ENCODE results near the gene EFTUD2.

Gene EFTUD2

GRCh38 chr17:44904001-44904984 is 5.0 kb upstream of the EFTUD2 start:
- TF ChIP-seq TSHZ2 (CRISPR knock-in tag; IDR thresholded peaks at IDR 0.05) = no peak
- no peak for TF ChIP-seq ZNF8 (CRISPR knock-in tag; IDR thresholded peaks at IDR 0.05)
- no peak for TF ChIP-seq CSDC2 (CRISPR knock-in tag; IDR thresholded peaks at IDR 0.05)
- no peak for TF ChIP-seq ZNF70 (CRISPR knock-in tag; IDR thresholded peaks at IDR 0.05)
- no peak for TF ChIP-seq POU6F1 (CRISPR knock-in tag; IDR thresholded peaks at IDR 0.05; ENCODE audit: borderline replicate concordance, low read depth)
- no peak for TF ChIP-seq PPARA (CRISPR knock-in tag; IDR thresholded peaks at IDR 0.05; ENCODE audit: borderline replicate concordance)
- no peak for TF ChIP-seq ARNTL (CRISPR knock-in tag; IDR thresholded peaks at IDR 0.05; ENCODE audit: borderline replicate concordance, low read depth)
- no peak for TF ChIP-seq ZFP30 (CRISPR knock-in tag; IDR thresholded peaks at IDR 0.05)
- TF ChIP-seq ZC3H10 (CRISPR knock-in tag; IDR thresholded peaks at IDR 0.05) = no peak
- no peak for TF ChIP-seq OSR1 (CRISPR knock-in tag; IDR thresholded peaks at IDR 0.05)
- ATAC-seq = no peak

- TF ChIP-seq CREB5 (CRISPR knock-in tag; IDR thresholded peaks at IDR 0.05; ENCODE audit: low read depth) = no peak
- no peak for TF ChIP-seq PATZ1 (CRISPR knock-in tag; IDR thresholded peaks at IDR 0.05; ENCODE audit: borderline replicate concordance)
- TF ChIP-seq ZFP30 (CRISPR knock-in tag; IDR thresholded peaks at IDR 0.05) = no peak
- TF ChIP-seq RARB (CRISPR knock-in tag; IDR thresholded peaks at IDR 0.05) = no peak
- no peak for TF ChIP-seq ARNTL (CRISPR knock-in tag; IDR thresholded peaks at IDR 0.05; ENCODE audit: borderline replicate concordance, low read depth)
- no peak for TF ChIP-seq ZNF565 (CRISPR knock-in tag; conservative IDR thresholded peaks at IDR 0.05; ENCODE audit: low read depth)
- no peak for TF ChIP-seq TCF4 (CRISPR knock-in tag; IDR thresholded peaks at IDR 0.05; ENCODE audit: borderline replicate concordance)
- TF ChIP-seq CSDC2 (CRISPR knock-in tag; IDR thresholded peaks at IDR 0.05) = no peak
- no peak for TF ChIP-seq ESRRG (CRISPR knock-in tag; IDR thresholded peaks at IDR 0.05)
- TF ChIP-seq ZFP3 (CRISPR knock-in tag; IDR thresholded peaks at IDR 0.05) = no peak
- no peak for TF ChIP-seq PPARA (CRISPR knock-in tag; IDR thresholded peaks at IDR 0.05; ENCODE audit: borderline replicate concordance)
- no peak for TF ChIP-seq GLIS3 (CRISPR knock-in tag; IDR thresholded peaks at IDR 0.05)
- no peak for TF ChIP-seq POU6F1 (CRISPR knock-in tag; IDR thresholded peaks at IDR 0.05; ENCODE audit: borderline replicate concordance, low read depth)
- no peak for TF ChIP-seq BACH2 (CRISPR knock-in tag; IDR thresholded peaks at IDR 0.05; ENCODE audit: borderline replicate concordance)
- no peak for TF ChIP-seq ZNF8 (CRISPR knock-in tag; IDR thresholded peaks at IDR 0.05)
- TF ChIP-seq CSRNP3 (CRISPR knock-in tag; IDR thresholded peaks at IDR 0.05) = no peak
- no peak for TF ChIP-seq OSR1 (CRISPR knock-in tag; IDR thresholded peaks at IDR 0.05)
- no peak for ATAC-seq
Observed at GRCh38 chr17:44903012-44903685, 3.9 kb upstream of the EFTUD2 start.

Data from SK-N-SH treated with all-trans-retinoic acid at 6 μM for 48 hours (cell line).